PC-3 (cell line): ENCODE measurements around the gene MPIG6B.

Experiments used
- CTCF ChIP-seq: fragments of 300-600 bp; sonication (generic); conservative IDR thresholded peaks from 2 replicates; pipeline ENCODE4 v1.5.1; 2017; ENCODE audit warnings: antibody characterized with exemption, low read depth, mild to moderate bottlenecking, low read length
- EZH2 ChIP-seq: fragments of 300-600 bp; sonication (generic); IDR thresholded peaks from one replicate; pipeline ENCODE4 v1.6.1; 2017; ENCODE audit warnings: antibody characterized with exemption, mild to moderate bottlenecking, low read length; ENCODE audit not compliant: unreplicated experiment

- TF ChIP-seq CTCF (no peak), EZH2 (no peak)
Observed at GRCh38 chr6:31687321-31687720, 35.9 kb upstream of the MPIG6B start.
